RPMI8226 (cell line): ENCODE data around the gene ATP6V1G2.

Experiments used
- DNase-seq: peaks from one replicate; pipeline ENCODE4 v3.0.0-alpha.2; 2015

Gene ATP6V1G2

GRCh38 chr6:31575335-31575901 lies 29.0 kb upstream of the ATP6V1G2 start, which contains the start of gene TNF:
Gene TNF (plus strand): TSS chr6:31575565. CDS start chr6:31575742, 177 bp downstream.
- no peak for DNase-seq

- DNase-seq, result no peak
Measured at GRCh38 chr6:31574106-31575061, 28.0 kb upstream of the ATP6V1G2 start.

GRCh38 chr6:31573239-31574105 lies 27.1 kb upstream of the ATP6V1G2 start:
- no peak for DNase-seq

DNA sequence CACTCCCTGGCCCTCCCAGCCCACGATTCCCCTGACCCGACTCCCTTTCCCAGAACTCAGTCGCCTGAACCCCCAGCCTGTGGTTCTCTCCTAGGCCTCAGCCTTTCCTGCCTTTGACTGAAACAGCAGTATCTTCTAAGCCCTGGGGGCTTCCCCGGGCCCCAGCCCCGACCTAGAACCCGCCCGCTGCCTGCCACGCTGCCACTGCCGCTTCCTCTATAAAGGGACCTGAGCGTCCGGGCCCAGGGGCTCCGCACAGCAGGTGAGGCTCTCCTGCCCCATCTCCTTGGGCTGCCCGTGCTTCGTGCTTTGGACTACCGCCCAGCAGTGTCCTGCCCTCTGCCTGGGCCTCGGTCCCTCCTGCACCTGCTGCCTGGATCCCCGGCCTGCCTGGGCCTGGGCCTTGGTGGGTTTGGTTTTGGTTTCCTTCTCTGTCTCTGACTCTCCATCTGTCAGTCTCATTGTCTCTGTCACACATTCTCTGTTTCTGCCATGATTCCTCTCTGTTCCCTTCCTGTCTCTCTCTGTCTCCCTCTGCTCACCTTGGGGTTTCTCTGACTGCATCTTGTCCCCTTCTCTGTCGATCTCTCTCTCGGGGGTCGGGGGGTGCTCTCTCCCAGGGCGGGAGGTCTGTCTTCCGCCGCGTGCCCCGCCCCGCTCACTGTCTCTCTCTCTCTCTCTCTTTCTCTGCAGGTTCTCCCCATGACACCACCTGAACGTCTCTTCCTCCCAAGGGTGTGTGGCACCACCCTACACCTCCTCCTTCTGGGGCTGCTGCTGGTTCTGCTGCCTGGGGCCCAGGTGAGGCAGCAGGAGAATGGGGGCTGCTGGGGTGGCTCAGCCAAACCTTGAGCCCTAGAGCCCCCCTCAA lies 25.9 kb upstream of the ATP6V1G2 start, which contains the start of gene LTA:
TSS of gene LTA (plus strand) at position 249 of the 871 bp plus-strand sequence. CDS start at position 703, 454 bp downstream.
- DNase-seq, result no peak

- no peak for DNase-seq
Measured at GRCh38 chr6:31569861-31570536, 23.6 kb upstream of the ATP6V1G2 start.

DNA sequence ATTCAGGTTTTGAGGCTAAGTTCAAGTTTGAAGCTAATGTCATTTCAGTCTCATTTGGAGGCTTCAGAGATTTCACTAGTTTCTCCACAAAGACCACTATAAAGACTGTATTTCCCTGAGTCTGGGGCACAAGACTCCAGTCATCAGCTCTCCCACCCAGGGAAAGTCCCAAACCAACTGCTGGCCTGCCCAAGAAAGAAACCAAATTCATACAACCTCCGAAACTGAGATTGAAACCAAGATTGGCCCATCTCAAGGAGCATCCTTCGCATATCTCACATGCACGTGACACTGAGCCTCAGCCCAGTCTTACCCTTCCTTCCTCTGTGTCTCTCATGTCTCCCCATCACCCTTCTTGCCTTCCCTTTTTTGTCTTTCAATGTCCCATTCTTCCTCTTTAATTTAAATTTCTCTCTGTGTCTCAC lies 22.1 kb upstream of the ATP6V1G2 start:
- peak; percentile 74 for DNase-seq

DNA sequence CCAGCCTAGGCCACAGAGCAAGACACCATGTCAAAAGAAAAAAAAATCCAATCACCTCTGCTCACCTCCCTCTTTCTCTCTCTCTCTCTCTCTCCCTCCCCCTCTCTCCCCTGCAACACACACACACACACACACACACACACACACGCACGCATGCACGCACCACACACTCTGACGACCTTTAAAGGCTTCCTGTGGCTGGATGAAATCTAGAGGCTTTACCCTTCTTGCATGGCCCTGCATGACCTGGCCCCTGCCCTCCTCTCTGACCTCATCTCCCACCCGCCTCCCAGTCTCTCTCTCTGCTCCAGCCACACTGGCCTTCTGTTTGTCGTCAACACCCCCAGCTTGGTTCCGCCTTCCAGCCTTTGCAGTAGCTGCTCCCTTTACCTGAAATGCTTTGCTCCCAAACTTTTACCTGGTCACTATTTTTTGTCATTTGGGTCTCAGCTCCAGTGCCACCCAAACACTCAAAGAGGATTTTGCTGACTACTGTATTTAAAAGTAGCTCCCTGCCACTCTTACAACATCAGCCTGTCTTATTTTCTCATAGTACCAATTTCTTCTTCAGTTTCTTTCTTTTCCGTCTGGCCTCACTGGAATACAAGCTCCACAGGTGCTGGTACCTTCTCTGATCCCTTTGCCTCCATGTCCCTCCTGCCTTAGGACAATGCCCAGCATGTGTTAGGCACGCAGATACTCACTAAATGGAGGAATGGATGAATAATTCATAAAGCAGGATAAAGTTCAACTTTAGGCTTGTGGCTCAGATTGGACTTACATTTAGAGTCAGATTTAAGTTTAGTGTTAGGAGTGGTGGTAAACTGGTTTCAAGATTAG lies 21.3 kb upstream of the ATP6V1G2 start:
- peak; percentile 10 for DNase-seq

DNA sequence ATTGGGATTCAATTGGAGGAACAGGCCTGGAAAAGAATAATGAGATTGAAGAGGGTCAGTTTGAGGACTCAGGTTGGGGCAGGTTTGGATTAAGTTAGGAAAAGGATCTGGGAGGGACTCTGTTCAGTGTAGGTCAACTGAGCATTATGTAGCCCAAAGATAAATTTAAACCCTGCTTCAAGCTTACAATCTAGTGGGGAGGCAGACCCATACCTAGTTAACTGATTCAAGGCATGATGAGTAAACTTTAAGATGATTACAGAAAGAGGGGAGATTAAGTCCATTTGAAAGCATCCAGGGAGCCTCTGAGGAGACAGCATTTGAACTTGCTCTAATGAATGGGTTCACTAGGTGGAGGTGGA lies 14.3 kb upstream of the ATP6V1G2 start:
- no peak for DNase-seq

DNA sequence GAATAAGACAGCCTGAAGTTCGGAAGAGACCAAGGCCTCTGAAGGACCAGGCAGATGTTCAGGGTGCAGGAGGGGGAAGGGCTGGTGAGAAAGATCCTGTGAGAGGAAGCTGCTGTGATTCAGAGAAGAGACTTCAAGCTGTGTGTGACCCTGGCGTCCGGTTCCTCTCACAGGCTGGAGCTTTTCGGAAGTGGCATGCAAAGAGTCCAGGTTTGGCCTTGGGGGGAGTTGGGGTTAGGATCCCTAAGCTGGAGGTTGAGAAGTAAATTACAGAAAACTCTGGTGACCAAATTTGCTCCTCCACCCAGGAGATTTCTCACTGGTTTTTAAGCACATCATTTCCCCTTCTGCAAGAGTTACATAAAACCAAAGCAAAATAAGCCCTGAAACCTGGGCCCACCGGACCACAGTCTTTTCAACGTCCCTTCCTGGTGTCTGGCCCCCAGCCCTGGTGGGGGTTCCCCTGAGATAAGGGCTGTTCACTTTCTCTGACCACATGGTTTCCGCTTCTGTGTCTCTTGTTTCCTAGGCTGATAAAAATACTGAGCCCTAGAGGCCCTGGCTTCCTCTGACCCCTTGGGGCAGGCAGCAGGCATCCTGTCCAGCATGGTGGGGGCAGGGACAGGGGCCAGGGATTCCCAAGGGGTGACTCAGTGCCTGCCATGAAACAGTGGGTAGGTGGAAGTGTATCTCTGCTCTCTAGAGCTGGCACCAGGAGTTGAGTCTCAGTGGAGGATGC lies 13.7 kb upstream of the ATP6V1G2 start:
- DNase-seq, result no peak

DNA sequence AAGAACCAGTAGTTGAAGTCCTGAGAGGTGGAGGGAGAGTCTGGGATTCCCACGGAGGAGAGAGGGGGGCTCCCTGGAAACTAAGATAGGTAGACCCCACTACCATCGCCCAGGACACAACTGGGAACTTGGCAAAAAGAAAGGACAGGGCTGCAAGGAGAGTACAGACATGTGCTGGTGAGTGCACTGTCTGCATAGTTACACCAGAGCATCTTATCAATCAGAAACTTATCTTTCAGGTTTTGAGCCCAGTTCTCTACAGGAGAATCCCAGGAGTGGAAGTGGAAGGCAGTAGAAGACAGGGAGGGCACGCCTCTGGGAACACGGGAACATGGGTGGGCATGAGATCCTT lies 13.2 kb upstream of the ATP6V1G2 start:
- no peak for DNase-seq

- DNase-seq, result no peak
Measured at GRCh38 chr6:31558631-31559500, 12.5 kb upstream of the ATP6V1G2 start.

DNA sequence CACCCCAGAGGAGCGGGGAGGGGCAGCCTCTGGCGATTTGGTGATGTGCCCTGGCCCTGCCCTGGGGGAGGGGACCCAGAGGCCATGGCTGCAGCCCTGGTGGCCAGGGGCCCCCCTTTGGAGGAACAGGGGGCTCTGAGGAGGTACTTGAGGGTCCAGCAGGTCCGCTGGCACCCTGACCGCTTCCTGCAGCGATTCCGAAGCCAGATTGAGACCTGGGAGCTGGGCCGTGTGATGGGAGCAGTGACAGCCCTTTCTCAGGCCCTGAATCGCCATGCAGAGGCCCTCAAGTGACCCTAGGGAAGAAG lies 11.9 kb upstream of the ATP6V1G2 start:
- no peak for DNase-seq

- DNase-seq, result no peak
Measured at GRCh38 chr6:31557443-31558317, 11.3 kb upstream of the ATP6V1G2 start.

DNA sequence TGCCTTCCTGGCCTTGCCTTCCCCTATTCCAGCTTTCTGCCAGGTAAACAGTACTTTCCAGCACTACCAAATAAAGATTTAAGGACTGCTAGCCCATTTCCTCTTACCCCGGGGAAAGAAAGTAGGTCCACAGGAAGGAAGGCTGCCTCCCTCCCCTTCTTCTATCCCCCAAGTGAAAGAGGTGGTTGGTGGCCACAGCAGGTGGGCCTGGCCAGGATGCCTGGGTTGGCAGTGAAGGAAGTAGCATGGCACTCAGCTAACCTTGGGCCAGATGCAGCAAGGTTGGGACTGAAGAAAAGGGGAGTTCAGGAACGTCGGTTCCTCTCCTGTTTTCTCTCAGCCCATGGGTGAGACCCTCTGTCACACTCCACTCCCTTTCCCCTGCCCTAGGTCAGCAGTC lies 9.9 kb upstream of the ATP6V1G2 start:
- DNase-seq, result no peak

GRCh38 chr6:31551371-31551770 lies 5.0 kb upstream of the ATP6V1G2 start:
- peak; percentile 33 for DNase-seq

- DNase-seq, result no peak
Measured at GRCh38 chr6:31548544-31548873, 2.1 kb upstream of the ATP6V1G2 start.

GRCh38 chr6:31547727-31548543 lies 1.5 kb upstream of the ATP6V1G2 start:
- DNase-seq, result no peak
